Transverse colon (tissue), 3 donors: ENCODE measurements around the gene ACTR3C.

Experiments
- CTCF ChIP-seq, 5 experiments: fragments of 200-600 bp in 3 of 5; fragments of 450-650 bp in 2 of 5; sonication (generic) in 3 of 5; IDR thresholded peaks; 1 replicate in 2 of 5; 2 replicates in 3 of 5; pipeline ENCODE4 v1.5.1; 2016 to 2017; ENCODE audit warnings: antibody characterized with exemption in 5 of 5, inconsistent platforms in 3 of 5, mild to moderate bottlenecking in 2 of 5, moderate library complexity in 1 of 5
- POLR2A ChIP-seq: fragments of 450-650 bp; IDR thresholded peaks from one replicate; pipeline ENCODE4 v1.6.1; 2016; ENCODE audit warnings: antibody characterized with exemption, mild to moderate bottlenecking, moderate library complexity

- TF ChIP-seq CTCF (IDR thresholded peaks at IDR 0.05), result no peak
- no peak for TF ChIP-seq POLR2A
Measured at GRCh38 chr7:150329331-150330120, 6.2 kb upstream of the ACTR3C start.
